DMS153 (cell line): ENCODE results near the gene PRPSAP2.
A peak's percentile ranks its signal among the peaks of the same experiment; 100 is the strongest.
"Not testable (repeated sequence)": the region's sequence is repeated elsewhere in the genome, so short reads cannot be mapped to it uniquely, and the experiment has no call there.

ENCODE experiments used
- DNase-seq: peaks from one replicate; lab custom pipeline; 2025; lab: John Stamatoyannopoulos, UW

Gene PRPSAP2

GRCh38 chr17:18944646-18945045 is 86.7 kb downstream of the PRPSAP2 start:
- DNase-seq, result no peak

GRCh38 chr17:18946536-18946935 is 88.6 kb downstream of the PRPSAP2 start:
- DNase-seq, result no peak

- no peak for DNase-seq
Observed at GRCh38 chr17:18947866-18948265, 89.9 kb downstream of the PRPSAP2 start.

- no peak for DNase-seq
Observed at GRCh38 chr17:18948476-18949006, 90.6 kb downstream of the PRPSAP2 start.

- no peak for DNase-seq
Observed at GRCh38 chr17:18949566-18949965, 91.6 kb downstream of the PRPSAP2 start.

GRCh38 chr17:18950346-18950745 is 92.4 kb downstream of the PRPSAP2 start:
- DNase-seq, result no peak

GRCh38 chr17:18950944-18951905 is 93.3 kb downstream of the PRPSAP2 start:
- no peak for DNase-seq

GRCh38 chr17:18951941-18952842 is 94.3 kb downstream of the PRPSAP2 start, which contains the start of gene SLC5A10:
Gene SLC5A10, plus strand, starts transcription at chr17:18952165. Its CDS starts 41 bp downstream, at chr17:18952206.
- no peak for DNase-seq

- DNase-seq, result no peak
Observed at GRCh38 chr17:18953231-18953728, 95.3 kb downstream of the PRPSAP2 start.

GRCh38 chr17:18954321-18954720 is 96.4 kb downstream of the PRPSAP2 start:
- DNase-seq, result no peak

GRCh38 chr17:18955009-18955408 is 97.1 kb downstream of the PRPSAP2 start:
- DNase-seq, result no peak

- DNase-seq, result not testable (repeated sequence)
Observed at GRCh38 chr17:18956021-18956420, 98.1 kb downstream of the PRPSAP2 start.

GRCh38 chr17:18956581-18956980 is 98.7 kb downstream of the PRPSAP2 start:
- no peak for DNase-seq

GRCh38 chr17:18957831-18958230 is 99.9 kb downstream of the PRPSAP2 start:
- DNase-seq, result no peak

GRCh38 chr17:18958611-18959010 is 100.7 kb downstream of the PRPSAP2 start:
- no peak for DNase-seq

- no peak for DNase-seq
Observed at GRCh38 chr17:18959071-18959844, 101.3 kb downstream of the PRPSAP2 start.

GRCh38 chr17:18959845-18960240 is 101.9 kb downstream of the PRPSAP2 start:
- DNase-seq, result no peak

- DNase-seq, result no peak
Observed at GRCh38 chr17:18960241-18960665, 102.3 kb downstream of the PRPSAP2 start.

GRCh38 chr17:18960803-18961511 is 103.0 kb downstream of the PRPSAP2 start:
- DNase-seq, result peak; percentile 12

- DNase-seq, result no peak
Observed at GRCh38 chr17:18961634-18962493, 103.9 kb downstream of the PRPSAP2 start.
